ENCODE measurements around the gene KANSL3. TPM values are rescaled to one million over a fixed set of nuclear protein-coding genes. Genes with fewer than 3 reads are reported as not detected.

KANSL3 gene
- total RNA-seq, 1 donor from 2014 or later = 57.2 TPM

GRCh38 chr2:96608469-96609455 lies 29.4 kb downstream of the KANSL3 start:
- no peak for DNase-seq (ENCODE audit: low spot score)

- no peak for DNase-seq (ENCODE audit: low spot score)
Observed at GRCh38 chr2:96604104-96604503, 34.0 kb downstream of the KANSL3 start.

GRCh38 chr2:96602330-96602823 lies 35.7 kb downstream of the KANSL3 start:
- DNase-seq (ENCODE audit: low spot score) = no peak

- no peak for DNase-seq (ENCODE audit: low spot score)
Observed at GRCh38 chr2:96601382-96602292, 36.5 kb downstream of the KANSL3 start.

- DNase-seq (ENCODE audit: low spot score) = no peak
Observed at GRCh38 chr2:96599941-96600340, 38.2 kb downstream of the KANSL3 start.

GRCh38 chr2:96596596-96596995 lies 41.5 kb downstream of the KANSL3 start:
- DNase-seq (ENCODE audit: low spot score) = no peak

- no peak for DNase-seq (ENCODE audit: low spot score)
Observed at GRCh38 chr2:96594691-96595152, 43.4 kb downstream of the KANSL3 start.

GRCh38 chr2:96594282-96594681 lies 43.8 kb downstream of the KANSL3 start:
- DNase-seq (ENCODE audit: low spot score) = no peak

GRCh38 chr2:96591494-96591893 lies 46.6 kb downstream of the KANSL3 start:
- DNase-seq (ENCODE audit: low spot score) = no peak

- no peak for DNase-seq (ENCODE audit: low spot score)
Observed at GRCh38 chr2:96591054-96591453, 47.1 kb downstream of the KANSL3 start.

- no peak for DNase-seq (ENCODE audit: low spot score)
Observed at GRCh38 chr2:96587843-96588242, 50.3 kb downstream of the KANSL3 start.

GRCh38 chr2:96584017-96584416 lies 54.1 kb downstream of the KANSL3 start:
- no peak for DNase-seq (ENCODE audit: low spot score)

GRCh38 chr2:96580771-96581170 lies 57.3 kb downstream of the KANSL3 start:
- no peak for DNase-seq (ENCODE audit: low spot score)

- no peak for DNase-seq (ENCODE audit: low spot score)
Observed at GRCh38 chr2:96579422-96579821, 58.7 kb downstream of the KANSL3 start.

GRCh38 chr2:96578731-96579130 lies 59.4 kb downstream of the KANSL3 start:
- no peak for DNase-seq (ENCODE audit: low spot score)

- no peak for DNase-seq (ENCODE audit: low spot score)
Observed at GRCh38 chr2:96577501-96577900, 60.6 kb downstream of the KANSL3 start.

- DNase-seq (ENCODE audit: low spot score) = no peak
Observed at GRCh38 chr2:96575785-96576456, 62.2 kb downstream of the KANSL3 start.

GRCh38 chr2:96574364-96574763 lies 63.7 kb downstream of the KANSL3 start:
- DNase-seq (ENCODE audit: low spot score) = no peak

- DNase-seq (ENCODE audit: low spot score) = no peak
Observed at GRCh38 chr2:96568094-96568493, 70.0 kb downstream of the KANSL3 start.

- no peak for DNase-seq (ENCODE audit: low spot score)
Observed at GRCh38 chr2:96565111-96565510, 73.0 kb downstream of the KANSL3 start.

- DNase-seq (ENCODE audit: low spot score) = no peak
Observed at GRCh38 chr2:96564563-96564962, 73.5 kb downstream of the KANSL3 start.

GRCh38 chr2:96564026-96564425 lies 74.1 kb downstream of the KANSL3 start:
- DNase-seq (ENCODE audit: low spot score) = no peak

All from ureter (tissue), 1 donor.